ENCODE results near the gene AUTS2.

The AUTS2 gene

DNA sequence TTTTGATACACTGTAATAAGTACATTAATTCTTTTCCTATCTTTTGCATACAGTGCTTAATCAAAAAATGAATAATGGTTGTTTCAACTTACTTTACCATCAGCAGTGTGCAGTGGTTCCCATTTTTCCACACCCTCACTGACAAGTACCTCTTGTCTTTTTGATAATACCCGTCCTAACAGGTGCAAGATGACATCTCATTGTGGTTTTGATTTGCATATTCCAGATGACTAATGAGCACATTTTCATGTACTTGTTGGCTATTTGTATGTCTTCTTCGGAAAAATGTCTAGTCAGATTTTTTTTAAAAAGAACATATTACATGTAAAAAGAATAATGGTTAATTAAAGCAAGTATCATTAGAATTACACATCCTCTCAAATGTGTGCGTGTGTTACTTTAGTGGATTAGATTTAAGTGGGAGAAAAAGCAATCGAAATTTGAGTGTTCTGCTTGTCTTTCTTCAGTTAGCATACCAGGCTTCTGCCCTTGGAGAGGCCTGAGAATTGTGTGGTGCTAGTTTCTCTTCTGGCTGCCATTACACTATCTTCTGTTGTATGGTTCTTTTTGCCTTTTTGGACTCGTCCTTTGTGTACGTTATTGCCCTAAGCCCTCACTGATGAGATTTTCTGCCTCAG lies 291.2 kb downstream of the AUTS2 start:
- DNase-seq (ENCODE audit: low read depth in 2 of 2): no peak

DNA sequence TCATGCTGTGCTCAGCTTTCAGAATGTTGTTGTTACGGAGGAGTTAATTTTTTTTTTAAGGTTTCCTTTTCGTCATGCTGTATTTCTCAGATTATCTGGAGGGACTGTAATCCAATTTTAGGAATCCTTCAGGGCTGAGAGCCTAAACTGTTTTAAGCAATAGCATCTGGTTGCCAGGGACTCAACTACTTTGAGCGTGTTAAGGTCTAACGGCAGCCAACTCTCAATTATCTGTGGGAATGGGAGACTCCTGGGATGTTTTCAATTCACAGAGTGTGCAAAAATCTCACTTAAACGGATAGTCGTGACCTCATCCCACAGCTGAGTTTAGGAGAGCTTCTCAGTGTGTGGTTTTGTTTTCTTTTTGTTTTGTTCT lies 291.7 kb downstream of the AUTS2 start:
- DNase-seq (ENCODE audit: low read depth in 2 of 2): no peak

DNA sequence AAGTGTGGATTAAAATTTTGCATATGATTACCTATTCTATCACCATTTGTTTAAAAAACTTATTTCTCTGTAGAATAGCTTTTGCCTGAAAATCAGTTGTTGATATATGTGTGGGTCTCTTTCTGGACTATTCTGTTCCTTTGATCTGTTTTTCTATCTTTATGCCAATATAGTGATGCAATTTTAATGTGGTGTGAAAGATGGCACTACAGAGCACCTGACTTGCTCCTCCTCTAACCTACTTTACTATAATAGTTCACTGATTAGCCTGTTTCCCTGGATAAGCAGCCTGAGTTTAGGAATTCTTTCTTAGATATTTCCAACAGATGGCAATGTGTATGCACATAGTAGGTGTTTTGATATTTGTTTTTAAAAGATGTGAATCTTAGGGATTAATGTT lies 294.5 kb downstream of the AUTS2 start:
- no peak for DNase-seq (ENCODE audit: low read depth in 2 of 2)

DNA sequence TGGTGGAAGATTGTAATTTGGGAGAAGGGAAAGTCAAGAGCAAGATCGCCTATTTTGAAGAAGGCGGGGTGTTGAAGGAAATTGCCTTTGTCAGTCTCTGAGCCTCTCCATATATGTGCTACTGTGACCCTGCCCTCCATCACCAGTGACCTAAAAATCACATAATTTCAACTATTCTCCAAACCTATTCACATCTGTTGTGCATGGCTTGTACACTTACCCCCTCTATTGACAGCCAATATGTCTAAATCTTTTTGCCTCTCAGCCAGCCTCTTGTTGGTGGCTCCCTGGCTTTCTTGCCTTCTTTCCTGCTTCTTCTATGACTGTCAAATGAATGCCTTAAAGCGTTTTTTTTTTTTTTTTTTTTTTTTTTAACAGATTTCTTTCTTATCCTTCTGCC lies 295.6 kb downstream of the AUTS2 start:
- DNase-seq (ENCODE audit: low read depth in 2 of 2): no peak

DNA sequence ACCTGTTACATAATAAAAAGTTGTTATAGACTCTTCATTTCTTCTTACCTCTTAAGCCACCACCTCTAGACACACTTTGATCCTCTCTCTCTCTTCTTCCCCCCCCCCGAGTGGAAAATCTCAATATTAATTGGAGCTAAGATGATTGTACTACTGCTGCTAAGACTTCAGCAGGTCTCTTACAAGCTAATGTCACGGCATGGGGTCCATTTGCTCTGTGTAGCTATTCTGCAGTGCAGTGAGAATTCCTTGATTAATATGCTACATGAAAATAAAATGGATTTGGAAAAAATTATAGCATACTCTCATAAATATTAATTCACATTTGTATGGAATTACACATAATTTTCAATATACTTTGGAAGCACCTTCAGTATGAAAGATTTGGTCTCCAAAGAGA lies 297.2 kb downstream of the AUTS2 start:
- no peak for DNase-seq (ENCODE audit: low read depth in 2 of 2)

DNA sequence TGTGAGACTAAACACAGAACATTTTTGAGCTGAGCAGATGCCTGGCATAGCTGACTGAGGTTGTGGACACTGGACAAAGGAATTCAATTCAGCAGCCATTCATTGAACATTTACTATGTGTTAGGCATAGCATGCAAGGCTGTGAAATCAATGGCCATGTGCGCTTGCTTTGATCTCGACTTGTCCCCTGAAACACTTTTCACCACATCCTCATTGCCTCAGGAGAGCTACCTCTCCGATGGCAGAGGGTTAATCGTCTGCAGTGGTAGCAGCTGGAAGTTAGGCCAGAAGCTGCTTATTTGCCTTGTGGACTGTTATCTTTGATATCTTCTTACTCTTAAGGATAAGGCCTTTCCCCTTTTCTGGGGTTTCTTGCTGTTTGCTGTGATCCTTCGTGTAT lies 297.8 kb downstream of the AUTS2 start:
- no peak for DNase-seq (ENCODE audit: low read depth in 2 of 2)

DNA sequence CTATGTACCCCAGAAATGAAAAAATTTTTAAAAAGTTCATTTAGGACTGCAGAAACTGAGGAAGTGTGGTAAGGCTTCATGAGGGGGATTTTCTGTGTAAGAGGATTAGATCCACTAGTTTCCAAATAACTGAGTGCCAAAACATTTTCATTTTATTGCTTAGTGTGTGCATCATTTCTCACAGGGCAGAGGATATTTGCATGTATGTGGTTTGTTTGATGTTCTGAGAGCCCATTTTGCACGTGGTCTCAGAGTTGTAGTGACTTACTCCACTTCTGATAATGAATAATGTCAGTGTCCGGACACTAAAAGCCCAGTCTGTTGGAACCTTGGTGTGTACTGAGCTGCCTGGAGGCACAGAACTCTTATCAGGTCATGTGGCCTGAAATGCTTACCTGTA lies 299.9 kb downstream of the AUTS2 start:
- DNase-seq (ENCODE audit: low read depth in 2 of 2): no peak

DNA sequence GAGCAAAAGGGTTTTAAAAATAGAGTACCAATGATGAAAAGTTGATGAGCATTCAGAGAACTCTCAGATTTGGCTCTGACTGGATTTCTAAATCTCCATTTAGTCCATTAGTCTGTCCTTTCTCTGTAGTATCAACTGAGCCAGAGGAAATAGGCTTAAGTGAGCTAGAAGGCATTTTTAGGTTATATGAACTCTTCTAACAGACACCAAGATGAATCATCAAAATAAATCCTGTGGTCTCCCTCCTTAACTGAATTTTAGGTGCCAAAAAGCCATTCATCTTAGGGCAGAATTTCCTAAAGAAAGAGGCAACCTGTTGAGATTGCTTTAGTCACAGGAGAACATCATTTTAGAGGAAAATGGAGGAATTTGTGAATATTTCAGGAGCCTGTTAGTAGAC lies 305.1 kb downstream of the AUTS2 start:
- DNase-seq (ENCODE audit: low read depth in 2 of 2): no peak

DNA sequence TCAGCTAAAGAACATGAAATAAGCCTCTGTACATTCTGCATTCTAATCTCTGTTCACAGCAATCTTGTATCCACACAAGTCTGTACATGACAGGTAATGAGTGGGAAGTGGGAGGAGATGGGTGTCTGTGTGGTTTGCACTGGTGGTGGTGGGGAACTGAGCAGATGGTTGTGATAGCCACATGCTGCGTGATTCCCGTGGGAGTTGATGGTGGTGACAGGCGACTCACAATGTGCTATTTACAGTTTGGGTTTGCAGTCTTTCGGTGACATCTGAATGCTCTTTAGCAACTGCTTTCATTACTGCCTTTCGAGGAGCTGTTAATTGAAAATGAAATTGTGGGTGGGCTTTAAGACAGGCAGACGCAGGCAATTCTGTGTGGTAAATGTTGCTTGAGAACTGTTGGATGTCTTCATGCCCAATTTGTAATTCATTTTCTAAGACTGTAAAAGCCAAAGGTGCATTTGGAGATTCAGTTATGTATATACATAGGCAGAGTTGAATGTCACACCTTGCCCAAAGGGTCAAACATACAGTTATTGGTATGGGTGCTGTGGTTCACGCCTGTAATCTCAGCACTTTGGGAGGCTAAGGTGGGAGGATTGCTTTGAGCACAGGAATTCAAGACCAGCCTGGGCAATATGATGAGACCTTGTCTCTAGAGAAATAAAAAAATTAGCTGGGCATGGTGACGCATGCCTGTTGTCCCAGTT lies 308.2 kb downstream of the AUTS2 start:
- no peak for DNase-seq (ENCODE audit: low read depth in 2 of 2)

DNA sequence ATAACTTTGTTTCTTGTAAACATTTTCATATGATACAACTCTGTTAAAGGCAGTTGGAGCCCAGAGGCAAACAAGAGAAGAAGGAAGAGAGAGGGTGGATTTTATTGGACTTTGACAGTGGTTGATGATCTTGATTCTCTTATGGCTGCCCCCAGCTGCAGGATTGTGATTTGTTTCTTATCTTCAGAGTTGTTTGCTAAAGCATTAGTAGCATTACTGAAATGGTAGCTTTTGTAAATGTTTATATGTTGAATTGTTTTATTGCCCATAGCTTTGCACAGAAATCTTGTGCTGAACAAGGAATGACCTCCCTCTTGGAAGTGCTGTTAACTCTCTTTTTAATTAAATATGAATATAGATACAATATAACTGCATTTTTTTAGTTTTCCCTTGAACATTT lies 309.4 kb downstream of the AUTS2 start:
- no peak for DNase-seq (ENCODE audit: low read depth in 2 of 2)

DNA sequence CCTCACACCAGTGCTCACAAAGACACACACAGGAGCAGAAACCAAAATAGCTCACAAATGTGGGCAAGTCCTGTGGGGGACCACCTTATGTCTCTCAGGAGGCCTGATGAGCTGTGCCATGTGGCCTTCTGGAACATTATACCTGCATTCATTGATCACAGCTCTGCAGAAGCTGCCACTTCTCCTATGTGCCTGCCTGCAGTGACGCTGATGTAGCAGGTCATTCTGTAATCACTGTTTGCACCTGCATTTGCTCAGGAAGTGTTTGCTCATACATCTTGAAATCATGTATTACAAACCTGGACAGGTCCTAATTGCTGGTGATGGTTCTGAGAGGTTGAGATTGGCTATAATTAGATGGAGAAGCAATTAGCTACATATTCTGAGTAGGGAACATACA lies 310.2 kb downstream of the AUTS2 start:
- DNase-seq (ENCODE audit: low read depth in 2 of 2): no peak

DNA sequence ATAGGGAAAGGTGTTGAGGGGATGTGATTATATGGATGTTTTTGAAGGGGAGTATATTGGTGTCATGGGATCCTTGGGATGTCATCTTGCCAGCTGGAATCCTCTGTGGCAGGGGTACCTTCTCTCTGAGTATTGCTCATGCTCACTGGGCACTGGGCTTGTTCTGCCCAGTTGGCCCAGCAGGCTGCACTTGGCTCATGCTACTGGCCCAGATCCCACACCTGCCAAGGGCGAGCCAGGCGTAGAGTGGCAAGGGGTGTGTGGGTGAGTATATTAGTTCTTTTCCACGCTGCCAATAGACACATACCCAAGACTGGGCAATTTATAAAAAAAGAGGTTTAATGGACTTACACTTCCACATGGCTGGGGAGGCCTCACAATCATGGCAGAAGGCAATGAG lies 311.9 kb downstream of the AUTS2 start:
- DNase-seq (ENCODE audit: low read depth in 2 of 2): no peak

DNA sequence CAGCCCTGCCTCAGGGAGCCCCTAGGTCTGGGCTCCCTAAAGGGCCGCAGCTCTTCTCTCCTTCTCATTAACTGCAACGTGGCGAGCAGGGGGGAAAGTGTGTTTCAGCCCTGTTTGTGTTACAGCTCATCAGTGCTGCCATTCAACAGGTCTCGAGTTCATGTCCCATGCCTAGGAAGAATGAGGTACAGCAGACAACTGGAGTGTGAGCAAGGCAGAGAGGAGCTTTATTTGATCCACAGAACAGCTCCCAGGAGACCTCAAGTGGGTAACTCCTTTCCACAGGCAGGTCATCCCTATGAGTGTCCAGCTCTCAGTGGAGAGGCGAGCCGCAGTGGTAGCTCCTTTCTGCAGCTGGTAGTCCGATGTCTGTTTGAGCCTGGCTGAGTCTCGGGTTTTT lies 313.1 kb downstream of the AUTS2 start:
- no peak for DNase-seq (ENCODE audit: low read depth in 2 of 2)

DNA sequence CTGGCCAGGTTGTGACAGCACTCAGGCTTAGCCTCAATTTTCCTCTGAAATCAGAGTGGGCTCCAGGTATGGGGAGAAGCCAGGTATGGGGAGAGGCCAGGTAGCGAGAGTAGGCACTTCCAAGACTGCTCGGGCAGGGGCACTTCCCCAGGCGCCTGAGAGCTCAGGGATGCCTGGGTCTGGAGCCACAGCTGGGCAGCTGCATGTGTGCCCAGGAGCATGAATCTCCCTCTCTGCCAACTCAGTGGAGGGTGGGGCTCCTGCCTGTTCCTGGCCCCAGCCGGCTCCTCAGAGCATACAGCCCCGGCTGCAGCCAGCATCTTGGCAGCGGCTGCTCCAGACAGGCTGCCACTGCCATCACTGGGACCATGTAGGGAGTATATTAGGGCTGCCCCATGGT lies 313.9 kb downstream of the AUTS2 start:
- no peak for DNase-seq (ENCODE audit: low read depth in 2 of 2)

DNA sequence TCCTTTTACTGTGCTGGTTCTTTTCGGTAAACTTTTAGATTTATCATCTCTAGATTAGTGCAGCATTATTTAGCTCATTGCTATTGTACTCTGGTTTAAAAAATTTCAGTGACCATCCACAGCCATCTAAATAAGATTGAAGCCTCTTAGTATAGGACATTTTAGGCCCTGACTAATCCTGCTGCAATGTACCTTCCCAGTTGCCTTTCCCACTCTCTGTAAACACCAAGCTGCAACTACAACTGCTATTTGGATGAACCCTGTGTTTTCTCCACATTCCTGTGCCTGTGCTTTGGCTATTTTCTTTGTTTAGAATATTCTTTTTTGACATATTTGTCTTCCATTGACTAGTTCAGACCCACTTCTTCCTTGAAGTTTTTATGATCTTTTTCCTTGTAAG lies 314.6 kb downstream of the AUTS2 start:
- DNase-seq (ENCODE audit: low read depth in 2 of 2): no peak

DNA sequence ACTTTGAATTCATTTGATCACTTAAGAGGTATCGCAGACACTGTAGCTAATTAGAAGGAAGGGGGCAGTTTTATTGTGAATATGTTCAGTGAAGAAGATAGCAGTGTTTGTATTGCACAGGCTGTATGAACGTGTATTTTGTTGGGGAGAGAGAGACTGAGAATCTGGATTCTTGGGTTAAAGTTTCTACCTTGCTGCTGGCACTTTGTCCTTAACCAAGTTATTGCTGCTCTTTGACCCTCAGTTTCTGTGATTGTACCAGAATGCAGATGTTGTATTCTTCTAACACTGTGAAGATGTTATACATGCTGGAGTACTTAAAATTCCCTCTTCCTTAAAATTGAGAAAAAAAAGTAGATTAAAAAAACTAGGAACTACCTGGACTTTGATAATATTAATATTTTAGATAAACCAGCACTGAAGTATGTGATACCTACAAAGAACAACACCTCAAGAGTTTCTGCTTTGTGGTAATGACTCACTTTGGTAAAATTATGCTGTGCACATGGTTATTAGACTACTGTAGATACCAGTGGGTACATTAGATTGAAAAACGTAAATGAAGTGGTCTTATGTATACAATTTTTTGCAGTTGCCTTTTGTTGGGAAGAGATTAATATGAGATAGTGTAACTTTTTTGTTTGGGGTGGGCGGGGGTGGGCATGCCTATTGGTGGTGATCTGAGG lies 321.3 kb downstream of the AUTS2 start:
- DNase-seq (ENCODE audit: low read depth in 2 of 2): no peak

DNA sequence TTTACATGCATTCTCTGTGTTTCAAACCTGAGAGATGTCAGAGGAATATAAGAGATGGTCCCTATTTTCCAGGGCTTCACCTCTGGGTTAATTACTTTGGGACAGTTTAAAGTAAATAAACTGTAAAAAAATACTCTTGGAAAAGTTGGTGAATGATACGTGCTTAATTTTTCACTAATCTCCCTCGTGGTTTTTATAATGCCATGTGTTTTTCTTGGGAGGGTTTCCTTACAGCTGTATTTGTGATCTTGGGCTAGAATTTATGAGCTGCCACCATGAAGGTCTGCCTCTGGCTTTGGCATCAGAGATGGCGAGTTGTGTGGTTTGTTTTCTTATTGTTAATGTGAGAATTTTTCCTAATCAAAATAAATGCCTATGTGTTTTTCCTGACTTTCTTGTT lies 322.5 kb downstream of the AUTS2 start:
- no peak for DNase-seq (ENCODE audit: low read depth in 2 of 2)

DNA sequence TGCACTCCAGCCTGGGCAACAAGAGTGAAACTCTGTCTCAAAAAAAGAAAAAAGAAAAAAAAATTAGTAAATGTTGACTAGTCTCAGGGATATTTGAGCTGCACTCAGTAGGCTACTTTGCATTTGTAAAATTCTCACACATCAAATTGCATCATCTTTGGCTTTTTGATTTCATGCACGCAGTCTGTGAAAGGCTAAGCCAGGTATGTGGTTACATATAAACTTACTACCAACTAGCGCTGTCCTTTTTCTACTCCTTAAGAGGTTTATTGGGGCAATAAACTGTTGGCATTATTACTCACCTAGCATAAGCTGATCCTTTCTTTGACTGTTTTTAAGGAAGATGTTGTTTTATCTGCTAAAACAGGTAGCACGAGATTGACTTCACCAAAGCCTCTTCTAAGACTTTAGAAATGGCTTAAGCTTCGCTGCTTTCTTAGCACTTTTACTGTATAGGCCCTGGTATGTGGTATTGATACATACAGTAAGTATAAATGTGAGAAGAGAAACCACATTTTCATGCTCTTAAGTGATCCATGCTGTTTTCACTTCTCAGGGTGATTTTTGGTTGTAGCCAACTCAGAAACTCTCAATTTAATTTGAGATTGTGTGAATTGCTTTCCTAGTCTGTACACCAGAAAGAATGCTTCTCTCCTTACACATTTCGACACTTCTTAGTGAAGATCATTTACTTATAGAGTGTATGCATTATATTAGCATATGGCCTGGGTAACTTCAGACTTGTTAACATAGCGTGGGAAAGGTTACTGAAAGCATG lies 323.9 kb downstream of the AUTS2 start:
- DNase-seq (ENCODE audit: low read depth in 2 of 2): no peak

DNA sequence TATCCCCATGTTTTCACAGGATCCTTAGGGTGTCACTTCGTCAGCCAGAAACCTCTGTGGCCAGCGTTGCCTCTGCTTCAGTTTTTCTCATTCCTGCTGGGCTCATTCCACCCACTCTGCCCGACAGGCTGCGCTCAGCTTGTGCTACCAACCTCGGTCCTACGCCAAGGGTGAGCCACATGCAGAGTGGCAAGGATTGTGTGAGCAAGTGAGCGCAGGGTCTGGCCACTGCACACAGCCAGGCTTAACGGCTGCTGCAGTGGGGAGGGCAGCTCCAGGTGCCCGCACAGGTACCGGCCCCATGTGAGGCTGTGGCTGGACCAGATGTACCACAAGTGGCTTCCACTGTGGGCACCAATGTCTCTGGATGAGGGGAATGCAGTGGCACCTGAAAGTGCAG lies 329.2 kb downstream of the AUTS2 start:
- DNase-seq (ENCODE audit: low read depth in 2 of 2): no peak

DNA sequence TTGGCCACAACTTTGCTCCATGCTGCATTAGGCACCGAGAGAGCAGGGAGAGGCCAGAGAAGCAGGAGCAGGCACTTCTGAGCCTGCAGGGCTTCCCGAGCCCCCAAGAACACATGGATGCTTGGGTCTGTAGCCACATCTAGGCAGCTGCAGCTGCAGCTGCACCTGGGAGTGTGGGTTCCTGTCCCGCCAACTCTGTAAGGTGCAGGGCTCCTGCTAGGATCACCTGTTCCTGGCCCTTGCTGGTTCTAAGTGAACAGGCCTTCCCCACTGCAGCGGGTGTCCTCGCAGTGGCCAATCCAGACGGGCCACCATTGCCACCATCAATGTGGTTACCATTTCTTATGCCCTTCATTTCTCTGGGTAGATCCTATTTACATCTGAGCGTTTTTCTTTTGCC lies 330.3 kb downstream of the AUTS2 start:
- DNase-seq (ENCODE audit: low read depth in 2 of 2): no peak

DNA sequence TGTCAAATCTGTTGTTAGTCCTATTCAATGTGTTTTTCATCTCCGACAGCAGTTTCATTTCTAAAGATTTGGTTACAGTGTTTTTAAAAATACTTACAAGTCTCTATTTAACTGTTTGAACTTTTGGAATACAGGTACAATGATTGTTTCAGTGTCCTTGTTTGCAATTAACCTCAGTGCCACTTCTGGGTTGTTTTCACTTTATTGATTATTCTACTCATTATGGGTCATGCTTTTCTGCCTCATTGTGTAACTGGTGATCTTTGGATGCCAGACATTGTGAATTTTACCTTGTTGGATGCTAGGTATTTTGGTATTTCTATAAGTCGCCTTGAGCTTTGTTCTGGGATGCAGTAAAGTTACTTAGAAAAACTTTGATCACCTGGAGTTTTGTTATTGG lies 331.3 kb downstream of the AUTS2 start:
- DNase-seq (ENCODE audit: low read depth in 2 of 2): no peak

DNA sequence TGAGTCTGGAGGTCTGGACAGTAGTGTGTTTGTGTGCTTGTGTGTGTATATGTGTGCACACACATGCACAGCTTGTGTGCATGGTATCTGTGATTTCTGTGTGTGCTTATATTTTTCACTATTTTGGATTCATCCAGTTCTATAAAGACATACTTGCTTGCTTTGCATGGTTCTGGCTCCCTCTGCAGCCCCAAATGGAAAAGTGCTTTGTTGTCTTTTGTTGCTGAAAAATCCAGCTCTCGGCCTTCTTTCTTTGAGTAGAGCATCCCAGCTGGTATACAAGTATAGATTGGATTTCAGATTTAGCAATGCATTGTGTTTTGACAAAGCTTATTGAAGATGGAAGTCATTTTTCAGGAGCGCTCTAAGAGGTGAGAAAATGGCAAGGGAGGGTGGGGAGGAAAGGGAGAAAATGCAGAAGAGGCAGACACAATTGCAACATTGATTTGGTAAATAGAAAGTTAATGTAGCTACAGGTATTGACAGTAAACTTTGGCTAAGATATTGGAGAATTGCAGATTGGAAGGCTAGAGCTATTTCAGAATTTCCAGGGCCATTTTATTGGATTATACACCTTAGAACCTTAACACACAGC lies 333.9 kb downstream of the AUTS2 start:
- no peak for DNase-seq (ENCODE audit: low read depth in 2 of 2)
